Hepatocyte (in vitro differentiated cells): Measurements from ENCODE around the gene CEACAM1. TPM values are rescaled to one million over a fixed set of nuclear protein-coding genes. Genes with fewer than 3 reads are reported as not detected.

Experiments used
- DNase-seq: peaks from one replicate; pipeline ENCODE4 v3.0.0-alpha.2; 2016; ENCODE audit warnings: low spot score
- H2AFZ ChIP-seq: fragments of 200-600 bp; sonication (generic); 2 replicates; pipeline ENCODE4 v1.6.0; 2016; ENCODE audit warnings: antibody characterized with exemption, mild to moderate bottlenecking
- H3K27ac ChIP-seq: fragments of 200-600 bp; sonication (generic); 2 replicates; pipeline ENCODE4 v1.5.1; 2016; ENCODE audit warnings: mild to moderate bottlenecking
- H3K27me3 ChIP-seq: fragments of 200-600 bp; sonication (generic); 2 replicates; pipeline ENCODE4 v1.6.1; 2016
- H3K36me3 ChIP-seq: fragments of 200-600 bp; sonication (generic); replicated peaks from 2 replicates; pipeline ENCODE4 v1.5.1; 2016; ENCODE audit warnings: low read depth; ENCODE audit not compliant: insufficient read depth
- H3K4me1 ChIP-seq: fragments of 200-600 bp; sonication (generic); 2 replicates; pipeline ENCODE4 v1.5.1; 2016; ENCODE audit warnings: mild to moderate bottlenecking, moderate library complexity; ENCODE audit not compliant: insufficient read depth
- H3K4me2 ChIP-seq: fragments of 200-600 bp; sonication (generic); 2 replicates; pipeline ENCODE4 v1.6.0; 2016
- H3K4me3 ChIP-seq: fragments of 200-600 bp; sonication (generic); 2 replicates; pipeline ENCODE4 v1.5.1; 2016; ENCODE audit warnings: mild to moderate bottlenecking
- H3K79me2 ChIP-seq: fragments of 200-600 bp; sonication (generic); 2 replicates; pipeline ENCODE4 v1.6.0; 2017; ENCODE audit warnings: mild to moderate bottlenecking
- H3K9me2 ChIP-seq: fragments of 200-600 bp; sonication (generic); replicated peaks from 2 replicates; pipeline ENCODE4 v1.6.0; 2017; ENCODE audit warnings: mild to moderate bottlenecking; ENCODE audit not compliant: insufficient read depth
- H3K9me3 ChIP-seq: fragments of 200-600 bp; sonication (generic); 2 replicates; pipeline ENCODE4 v1.5.1; 2016; ENCODE audit warnings: low read depth, mild to moderate bottlenecking
- H4K20me1 ChIP-seq: fragments of 200-600 bp; sonication (generic); 2 replicates; pipeline ENCODE4 v1.6.0; 2016; ENCODE audit warnings: mild to moderate bottlenecking; ENCODE audit not compliant: insufficient read depth, poor library complexity, severe bottlenecking
- EZH2 ChIP-seq: fragments of 200-600 bp; sonication (generic); IDR thresholded peaks from 2 replicates; pipeline ENCODE4 v1.6.1; 2016; ENCODE audit warnings: antibody characterized with exemption, mild to moderate bottlenecking, borderline replicate concordance
- EZH2phosphoT487 ChIP-seq: fragments of 200-600 bp; sonication (generic); IDR thresholded peaks from one replicate; pipeline ENCODE4 v1.6.1; 2018; ENCODE audit warnings: antibody characterized with exemption, mild to moderate bottlenecking, low read depth, moderate library complexity; ENCODE audit not compliant: unreplicated experiment, severe bottlenecking
- WGBS: methylation state at CpG from one replicate; pipeline ENCODE4 v1.1.6; 2016; ENCODE audit warnings: low lambda C conversion rate; ENCODE audit errors: missing lambda C conversion rate; 5-methylcytosine and 5-hydroxymethylcytosine counted together
- polyA plus RNA-seq: library from polyadenylated mRNA; unstranded; fragments of >200 nt; fragmentation: Nextera tagmentation; extraction: Ambion mirVana; gene quantifications from 2 replicates; pipeline ENCODE4 v1.2.1, GENCODE V29; 2016
- total RNA-seq: library from RNA; depleted of rRNA; stranded (reverse); fragments of >200 nt; gene quantifications from 2 replicates; pipeline ENCODE4 v1.2.3, GENCODE V29; 2014
- TF ChIP-seq, protein P1 (sequence below): fragments of 200-600 bp; sonication (generic); IDR thresholded peaks from 2 replicates; pipeline ENCODE4 v1.5.1; 2016; ENCODE audit warnings: antibody characterized with exemption, mild to moderate bottlenecking; ENCODE audit not compliant: poor library complexity

The CEACAM1 gene
- total and polyA plus RNA-seq, 2 experiments from 2014 or later = 7.1 to 20.8 TPM

DNA sequence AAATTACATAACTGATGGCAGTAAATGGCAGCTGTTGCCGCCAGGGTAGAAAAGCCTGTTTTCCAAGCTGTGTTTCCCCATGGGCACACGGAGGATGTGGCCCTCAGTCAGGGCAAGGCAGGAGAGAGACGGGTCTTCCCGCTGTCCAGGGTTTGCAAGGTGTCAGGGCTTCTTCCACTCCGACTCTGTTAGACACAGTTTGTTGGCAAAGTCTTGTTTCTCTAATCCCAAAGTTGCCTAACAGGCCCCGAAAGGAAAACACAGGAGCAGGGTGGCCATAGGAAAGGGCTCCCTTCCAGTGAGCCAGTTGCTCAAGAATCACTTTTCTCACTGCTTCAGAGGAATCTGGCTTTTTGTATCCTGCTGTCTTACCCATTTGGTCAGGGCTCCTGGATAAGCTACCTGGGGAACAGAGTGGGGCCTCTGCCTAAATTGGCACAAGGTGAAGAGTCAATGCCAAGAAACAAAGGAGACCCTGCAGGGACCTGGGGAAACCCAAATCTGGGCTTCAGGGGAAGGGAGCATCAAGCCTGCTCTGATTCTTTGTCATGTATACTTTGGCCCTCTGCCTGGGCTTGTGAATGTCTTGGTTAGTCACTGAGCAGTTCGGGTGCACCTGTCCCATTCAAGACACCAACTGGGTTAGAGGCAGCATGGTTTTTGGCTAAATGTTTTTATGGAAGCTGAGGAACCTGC, 56.6 kb downstream of the CEACAM1 start:
- peaks cover 9% of the 10 kb centered on the region for H3K4me1 ChIP-seq
- no peaks in the 10 kb centered on the region for H3K36me3 ChIP-seq
- no peak overlapping the region for H3K4me3 ChIP-seq
- H3K4me2 ChIP-seq = no peak overlapping the region
- H3K9me2 ChIP-seq = no peaks in the 10 kb centered on the region
- no peak overlapping the region for H2AFZ ChIP-seq
- H4K20me1 ChIP-seq = no peaks in the 10 kb centered on the region
- no peak overlapping the region for H3K27ac ChIP-seq
- H3K9me3 ChIP-seq = no peaks in the 10 kb centered on the region
- no peak for TF ChIP-seq EZH2
- TF ChIP-seq EZH2phosphoT487 = no peak
- TF ChIP-seq, protein P1, sequence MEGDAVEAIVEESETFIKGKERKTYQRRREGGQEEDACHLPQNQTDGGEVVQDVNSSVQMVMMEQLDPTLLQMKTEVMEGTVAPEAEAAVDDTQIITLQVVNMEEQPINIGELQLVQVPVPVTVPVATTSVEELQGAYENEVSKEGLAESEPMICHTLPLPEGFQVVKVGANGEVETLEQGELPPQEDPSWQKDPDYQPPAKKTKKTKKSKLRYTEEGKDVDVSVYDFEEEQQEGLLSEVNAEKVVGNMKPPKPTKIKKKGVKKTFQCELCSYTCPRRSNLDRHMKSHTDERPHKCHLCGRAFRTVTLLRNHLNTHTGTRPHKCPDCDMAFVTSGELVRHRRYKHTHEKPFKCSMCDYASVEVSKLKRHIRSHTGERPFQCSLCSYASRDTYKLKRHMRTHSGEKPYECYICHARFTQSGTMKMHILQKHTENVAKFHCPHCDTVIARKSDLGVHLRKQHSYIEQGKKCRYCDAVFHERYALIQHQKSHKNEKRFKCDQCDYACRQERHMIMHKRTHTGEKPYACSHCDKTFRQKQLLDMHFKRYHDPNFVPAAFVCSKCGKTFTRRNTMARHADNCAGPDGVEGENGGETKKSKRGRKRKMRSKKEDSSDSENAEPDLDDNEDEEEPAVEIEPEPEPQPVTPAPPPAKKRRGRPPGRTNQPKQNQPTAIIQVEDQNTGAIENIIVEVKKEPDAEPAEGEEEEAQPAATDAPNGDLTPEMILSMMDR = no peak
- no peak for DNase-seq
- 78% methylated on average over 7 of the region's 7 CpGs for WGBS
- no peaks in the 10 kb centered on the region for H3K27me3 ChIP-seq
- no peaks in the 10 kb centered on the region for H3K79me2 ChIP-seq

DNA sequence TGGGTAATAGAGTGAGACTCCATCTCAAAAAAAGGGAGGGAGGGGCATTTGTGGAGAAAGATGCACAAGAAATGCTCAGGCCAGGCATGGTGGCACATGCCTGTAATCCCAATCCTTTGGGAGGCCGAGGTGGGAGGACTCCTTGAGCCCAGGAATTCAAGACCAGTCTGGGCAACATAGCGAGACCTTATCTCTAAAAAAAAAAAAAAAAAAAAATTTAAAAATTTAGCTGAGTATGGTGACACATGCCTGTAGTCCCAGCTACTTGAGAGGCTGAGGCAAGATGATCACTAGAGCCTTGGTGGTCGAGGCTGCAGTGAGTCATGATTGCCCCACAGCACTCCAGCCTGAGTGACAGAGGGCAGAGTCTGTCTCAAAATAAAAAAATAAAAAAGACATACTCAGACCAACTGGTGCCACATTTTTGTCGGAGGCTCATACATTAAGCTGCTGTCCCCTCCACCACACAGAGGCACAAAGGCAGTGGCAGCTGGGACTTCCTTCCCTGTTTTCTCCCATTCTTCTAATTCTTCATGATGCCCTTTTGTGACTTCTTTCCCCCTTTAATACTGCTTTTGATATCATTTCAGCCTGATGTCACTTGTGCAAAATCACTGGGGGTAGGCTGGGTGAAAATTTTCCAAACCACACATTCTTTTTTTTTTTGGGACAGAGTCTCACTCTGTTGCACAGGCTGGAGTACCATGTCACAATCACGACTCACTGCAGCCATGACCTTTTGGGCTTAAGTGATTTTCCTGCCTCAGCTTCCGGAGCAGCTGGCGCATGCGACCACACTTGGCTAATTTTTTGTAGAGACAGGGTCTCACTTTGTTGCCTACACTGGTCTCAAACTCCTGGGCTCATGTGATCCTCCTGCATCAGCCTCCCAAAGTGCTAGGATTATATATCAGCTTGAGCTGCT, 58.7 kb downstream of the CEACAM1 start:
- Histone ChIP-seq H3K9me3 (no peaks in the 10 kb centered on the region), H3K4me1 (peaks cover 17% of the 10 kb centered on the region), H3K79me2 (no peaks in the 10 kb centered on the region), H2AFZ (no peak overlapping the region), H3K27ac (no peak overlapping the region), H4K20me1 (no peaks in the 10 kb centered on the region), H3K27me3 (no peaks in the 10 kb centered on the region), H3K4me2 (no peak overlapping the region), H3K36me3 (no peaks in the 10 kb centered on the region), H3K9me2 (no peaks in the 10 kb centered on the region), H3K4me3 (no peak overlapping the region)
- no peak for DNase-seq
- TF ChIP-seq EZH2 (no peak), EZH2phosphoT487 (no peak)
- TF ChIP-seq, protein P1 = no peak
- 68% methylated on average over 8 of the region's 8 CpGs for WGBS

DNA sequence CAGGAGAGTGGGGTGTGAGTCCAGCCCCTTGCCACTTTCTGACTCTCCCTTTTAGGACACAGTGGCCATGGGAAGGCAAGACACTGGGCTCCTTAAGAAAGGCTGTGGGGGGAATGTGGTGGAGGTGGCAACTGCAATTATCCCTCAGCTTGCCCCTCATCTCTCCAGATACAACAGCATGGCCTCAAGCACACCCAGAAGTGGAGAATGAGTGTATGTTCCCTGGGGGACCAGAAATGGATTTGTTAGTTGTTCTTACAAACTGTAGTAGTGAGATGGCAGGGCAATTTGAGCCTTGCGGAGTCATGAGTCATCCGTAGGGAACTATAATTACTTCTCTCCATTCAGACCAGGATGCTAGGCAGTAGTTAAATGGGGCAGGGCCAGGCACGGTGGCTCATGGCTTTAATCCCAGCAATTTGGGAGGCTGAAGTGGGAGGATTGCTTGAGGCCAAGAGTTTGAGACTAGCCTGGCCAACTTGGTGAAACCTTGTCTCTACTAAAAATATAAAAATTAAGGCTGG, 59.9 kb downstream of the CEACAM1 start:
- peak; percentile 62 for DNase-seq

More for the DNA sequence above, 59.9 kb downstream of the CEACAM1 start:
- Histone ChIP-seq H3K9me3 (no peaks in the 10 kb centered on the region), H3K36me3 (no peaks in the 10 kb centered on the region), H4K20me1 (no peaks in the 10 kb centered on the region), H2AFZ (no peak overlapping the region), H3K9me2 (no peaks in the 10 kb centered on the region), H3K27ac (peak overlapping the region; percentile 70), H3K4me1 (peaks cover 17% of the 10 kb centered on the region), H3K27me3 (no peaks in the 10 kb centered on the region), H3K79me2 (no peaks in the 10 kb centered on the region), H3K4me3 (no peak overlapping the region), H3K4me2 (no peak overlapping the region)
- TF ChIP-seq EZH2phosphoT487 (no peak), EZH2 (no peak)
- TF ChIP-seq, protein P1 = no peak
- WGBS = 46% methylated on average over 3 of the region's 3 CpGs
